HG02973 (cell line): ENCODE measurements around the gene AHDC1.

Experiments
- ATAC-seq: cut with Tn5 transposase; IDR thresholded peaks from one replicate; pipeline ENCODE4 v1.9.1; 2021; ENCODE audit warnings: moderate library complexity; ENCODE audit not compliant: unreplicated experiment

Gene AHDC1

GRCh38 chr1:27598902-27599528, 4.9 kb downstream of the AHDC1 start:
- no peak for ATAC-seq

GRCh38 chr1:27598295-27598687, 5.7 kb downstream of the AHDC1 start:
- no peak for ATAC-seq

- ATAC-seq: no peak
Observed at GRCh38 chr1:27597516-27598294, 6.2 kb downstream of the AHDC1 start.

GRCh38 chr1:27596986-27597385, 7.0 kb downstream of the AHDC1 start:
- no peak for ATAC-seq

- ATAC-seq: no peak
Observed at GRCh38 chr1:27596261-27596660, 7.7 kb downstream of the AHDC1 start.

- no peak for ATAC-seq
Observed at GRCh38 chr1:27595597-27595996, 8.3 kb downstream of the AHDC1 start.

GRCh38 chr1:27594564-27595510, 9.1 kb downstream of the AHDC1 start:
- ATAC-seq: no peak

- no peak for ATAC-seq
Observed at GRCh38 chr1:27593678-27594563, 10.0 kb downstream of the AHDC1 start.

- ATAC-seq: no peak
Observed at GRCh38 chr1:27592931-27593677, 10.8 kb downstream of the AHDC1 start.

GRCh38 chr1:27592232-27592930, 11.6 kb downstream of the AHDC1 start:
- no peak for ATAC-seq

GRCh38 chr1:27591622-27592021, 12.3 kb downstream of the AHDC1 start:
- no peak for ATAC-seq

GRCh38 chr1:27590917-27591508, 12.9 kb downstream of the AHDC1 start:
- no peak for ATAC-seq

GRCh38 chr1:27589841-27590426, 14.0 kb downstream of the AHDC1 start:
- ATAC-seq: no peak

- ATAC-seq: no peak
Observed at GRCh38 chr1:27589441-27589840, 14.5 kb downstream of the AHDC1 start.

- ATAC-seq: no peak
Observed at GRCh38 chr1:27588256-27589232, 15.4 kb downstream of the AHDC1 start.

GRCh38 chr1:27585684-27586083, 18.3 kb downstream of the AHDC1 start:
- ATAC-seq: no peak

GRCh38 chr1:27584453-27584852, 19.5 kb downstream of the AHDC1 start:
- no peak for ATAC-seq
